NCI-H748 (cell line): ENCODE results near the gene PSMD1.
"Not testable (repeated sequence)": the region's sequence is repeated elsewhere in the genome, so short reads cannot be mapped to it uniquely, and the experiment has no call there.

Experiments
- DNase-seq: peaks from one replicate; lab custom pipeline; 2025; ENCODE audit not compliant: unreplicated experiment; lab: John Stamatoyannopoulos, UW

PSMD1 gene

GRCh38 chr2:231056453-231057416, at the start of gene PSMD1:
TSS of gene PSMD1 (plus strand) at chr2:231056867. CDS start at chr2:231057026, 159 bp downstream.
- DNase-seq, result peak; percentile 92

GRCh38 chr2:231007286-231008098, 49.2 kb upstream of the PSMD1 start:
- no peak for DNase-seq

- no peak for DNase-seq
Observed at GRCh38 chr2:231008131-231008530, 48.5 kb upstream of the PSMD1 start.

- no peak for DNase-seq
Observed at GRCh38 chr2:231009236-231009919, 47.3 kb upstream of the PSMD1 start.

- DNase-seq, result no peak
Observed at GRCh38 chr2:231010201-231010730, 46.4 kb upstream of the PSMD1 start.

GRCh38 chr2:231011526-231011925, 45.1 kb upstream of the PSMD1 start:
- no peak for DNase-seq

- DNase-seq, result no peak
Observed at GRCh38 chr2:231012463-231012862, 44.2 kb upstream of the PSMD1 start.

- no peak for DNase-seq
Observed at GRCh38 chr2:231013820-231014219, 42.8 kb upstream of the PSMD1 start.

GRCh38 chr2:231015478-231015877, 41.2 kb upstream of the PSMD1 start:
- DNase-seq, result no peak

GRCh38 chr2:231015926-231016325, 40.7 kb upstream of the PSMD1 start:
- DNase-seq, result no peak

GRCh38 chr2:231016566-231017230, 40.0 kb upstream of the PSMD1 start:
- DNase-seq, result no peak

GRCh38 chr2:231017231-231017598, 39.5 kb upstream of the PSMD1 start:
- peak; percentile 70 for DNase-seq

GRCh38 chr2:231018184-231018583, 38.5 kb upstream of the PSMD1 start:
- no peak for DNase-seq

GRCh38 chr2:231025059-231025458, 31.6 kb upstream of the PSMD1 start:
- not testable (repeated sequence) for DNase-seq

GRCh38 chr2:231028889-231029288, 27.8 kb upstream of the PSMD1 start:
- no peak for DNase-seq

- no peak for DNase-seq
Observed at GRCh38 chr2:231029563-231029962, 27.1 kb upstream of the PSMD1 start.

GRCh38 chr2:231030725-231031124, 25.9 kb upstream of the PSMD1 start:
- no peak for DNase-seq

- no peak for DNase-seq
Observed at GRCh38 chr2:231032575-231033140, 24.0 kb upstream of the PSMD1 start.

- DNase-seq, result no peak
Observed at GRCh38 chr2:231033147-231034132, 23.2 kb upstream of the PSMD1 start.
